Ovary (tissue), 3 donors: Measurements from ENCODE around the gene FAM171A1.

ENCODE experiments used
- EP300 ChIP-seq: sonication (generic); formaldehyde crosslinking; IDR thresholded peaks from one replicate; pipeline ENCODE4 v1.6.1; 2017; ENCODE audit warnings: antibody characterized with exemption
- POLR2A ChIP-seq: fragments of 450-650 bp; IDR thresholded peaks from one replicate; pipeline ENCODE4 v1.6.1; 2017; ENCODE audit warnings: antibody characterized with exemption, mild to moderate bottlenecking, moderate library complexity
- TF ChIP-seq, protein P1 (sequence below), 3 donors: fragments of 450-650 bp in 2 of 3; fragments of 200-600 bp in 1 of 3; IDR thresholded peaks; one replicate each; pipeline versions ENCODE4 v1.5.1 to v1.8.0; 2016 to 2022; ENCODE audit warnings: antibody characterized with exemption in 3 of 3, mild to moderate bottlenecking in 1 of 3
- donor health status: DM: no; HTN: no; CAD: no.

DNA sequence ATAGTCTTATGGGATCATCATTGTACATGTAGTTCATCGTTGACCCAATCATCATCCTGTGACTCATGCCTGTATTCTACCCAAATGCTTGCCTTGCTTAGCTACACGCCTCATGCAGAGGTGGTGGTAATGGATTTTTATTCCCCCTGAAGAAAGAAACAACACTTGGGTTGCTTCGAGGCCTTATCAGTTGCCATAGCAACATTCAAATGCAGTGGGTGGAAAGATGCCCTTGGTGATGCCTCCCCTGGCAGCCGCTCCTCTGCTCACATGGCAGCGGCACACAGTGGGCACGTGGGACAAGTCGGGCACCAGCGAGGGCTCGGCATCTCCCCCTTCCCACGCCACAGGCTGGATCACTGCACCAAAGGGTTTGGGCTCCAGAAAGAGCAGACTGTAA lies 148.6 kb downstream of the FAM171A1 start:
- TF ChIP-seq, protein P1, sequence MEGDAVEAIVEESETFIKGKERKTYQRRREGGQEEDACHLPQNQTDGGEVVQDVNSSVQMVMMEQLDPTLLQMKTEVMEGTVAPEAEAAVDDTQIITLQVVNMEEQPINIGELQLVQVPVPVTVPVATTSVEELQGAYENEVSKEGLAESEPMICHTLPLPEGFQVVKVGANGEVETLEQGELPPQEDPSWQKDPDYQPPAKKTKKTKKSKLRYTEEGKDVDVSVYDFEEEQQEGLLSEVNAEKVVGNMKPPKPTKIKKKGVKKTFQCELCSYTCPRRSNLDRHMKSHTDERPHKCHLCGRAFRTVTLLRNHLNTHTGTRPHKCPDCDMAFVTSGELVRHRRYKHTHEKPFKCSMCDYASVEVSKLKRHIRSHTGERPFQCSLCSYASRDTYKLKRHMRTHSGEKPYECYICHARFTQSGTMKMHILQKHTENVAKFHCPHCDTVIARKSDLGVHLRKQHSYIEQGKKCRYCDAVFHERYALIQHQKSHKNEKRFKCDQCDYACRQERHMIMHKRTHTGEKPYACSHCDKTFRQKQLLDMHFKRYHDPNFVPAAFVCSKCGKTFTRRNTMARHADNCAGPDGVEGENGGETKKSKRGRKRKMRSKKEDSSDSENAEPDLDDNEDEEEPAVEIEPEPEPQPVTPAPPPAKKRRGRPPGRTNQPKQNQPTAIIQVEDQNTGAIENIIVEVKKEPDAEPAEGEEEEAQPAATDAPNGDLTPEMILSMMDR (IDR thresholded peaks at IDR 0.05), result no peak
- TF ChIP-seq POLR2A, result no peak
- TF ChIP-seq EP300, result no peak
